Measurements from ENCODE around the gene CYP24A1.
"Not testable (repeated sequence)": the region's sequence is repeated elsewhere in the genome, so short reads cannot be mapped to it uniquely, and the experiment has no call there.

Gene CYP24A1

DNA sequence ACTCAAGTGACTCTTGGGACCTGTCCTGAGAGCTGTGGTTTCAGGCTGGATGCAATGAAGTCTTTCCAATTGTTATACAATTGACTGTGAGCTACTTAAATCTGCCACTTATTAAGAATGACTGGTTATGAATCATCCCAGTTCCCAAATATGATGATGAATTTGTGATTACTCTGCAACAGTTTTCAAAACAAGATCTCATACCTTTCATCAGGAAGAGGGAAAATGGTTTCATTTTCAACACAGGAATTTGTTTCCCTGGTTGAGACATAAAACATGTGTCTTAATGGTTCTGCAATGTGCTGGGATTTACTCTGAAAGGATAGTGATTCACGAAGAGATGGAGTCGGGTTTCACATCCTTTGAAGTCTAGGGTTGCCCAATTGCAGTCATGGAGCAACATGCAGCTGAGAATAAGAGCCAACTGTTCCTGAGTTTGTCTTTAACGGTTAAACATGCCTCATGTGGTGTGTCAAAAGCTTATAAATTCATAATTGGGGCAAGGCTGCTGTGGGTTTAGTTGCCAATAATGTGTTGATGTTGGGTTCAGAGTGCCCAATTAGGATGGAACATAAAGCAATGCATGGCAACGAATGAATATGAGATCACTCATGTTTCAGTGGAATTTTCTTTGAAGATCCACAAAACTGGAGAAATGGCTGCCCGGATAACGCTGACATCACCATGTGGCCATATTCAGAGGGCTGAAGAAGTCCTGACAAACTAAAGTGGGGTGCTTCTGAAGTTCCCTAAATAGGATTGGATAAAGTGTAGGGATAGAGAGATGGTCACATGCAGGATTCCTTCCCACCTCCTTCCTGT lies 41.0 kb downstream of the CYP24A1 start:
- no peak for DNase-seq

DNA sequence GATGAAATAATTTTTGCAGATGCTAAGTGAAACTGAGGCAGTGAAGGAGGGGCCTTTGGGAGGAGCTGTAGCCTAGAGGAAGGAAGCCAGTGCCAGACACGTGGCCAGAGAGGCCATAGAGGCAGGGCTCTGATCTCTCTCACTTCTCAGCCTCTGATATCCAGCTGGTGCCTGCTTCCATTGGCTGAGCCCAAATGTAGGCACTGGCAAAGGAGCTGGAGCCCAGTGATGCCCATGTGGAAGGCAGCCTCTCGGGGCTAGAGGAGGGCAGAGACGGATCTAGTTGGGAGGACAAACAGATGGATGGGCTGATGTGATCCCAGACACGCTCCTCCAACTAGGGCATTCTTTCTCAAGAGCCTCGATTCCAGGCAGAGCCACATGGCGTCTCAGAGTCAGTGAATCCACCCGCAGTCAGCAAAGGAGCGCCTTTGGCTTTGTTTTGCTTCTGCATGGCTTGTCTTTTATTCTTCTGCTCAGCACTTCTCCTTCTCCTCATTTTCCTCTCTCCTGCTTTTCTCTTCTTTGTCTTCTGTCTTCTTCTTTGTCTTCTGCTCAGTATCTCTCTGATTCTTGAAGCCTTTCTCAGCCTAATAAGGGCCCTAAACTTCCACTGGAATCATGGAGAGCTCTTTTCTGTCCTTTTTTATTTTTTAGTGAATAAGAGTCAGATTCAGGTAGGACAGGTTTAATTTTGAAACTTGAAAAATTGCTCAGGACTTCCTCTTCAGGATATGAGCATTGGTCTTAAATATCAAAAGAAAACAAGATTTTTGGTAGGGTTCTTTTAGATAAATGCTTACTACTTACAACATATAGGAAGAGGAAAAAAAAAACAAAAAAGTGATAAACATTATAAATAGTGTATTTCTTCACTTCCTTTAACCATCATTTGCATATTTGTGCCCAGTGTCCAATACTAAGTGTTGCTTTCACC lies 41.8 kb downstream of the CYP24A1 start:
- DNase-seq: no peak

DNA sequence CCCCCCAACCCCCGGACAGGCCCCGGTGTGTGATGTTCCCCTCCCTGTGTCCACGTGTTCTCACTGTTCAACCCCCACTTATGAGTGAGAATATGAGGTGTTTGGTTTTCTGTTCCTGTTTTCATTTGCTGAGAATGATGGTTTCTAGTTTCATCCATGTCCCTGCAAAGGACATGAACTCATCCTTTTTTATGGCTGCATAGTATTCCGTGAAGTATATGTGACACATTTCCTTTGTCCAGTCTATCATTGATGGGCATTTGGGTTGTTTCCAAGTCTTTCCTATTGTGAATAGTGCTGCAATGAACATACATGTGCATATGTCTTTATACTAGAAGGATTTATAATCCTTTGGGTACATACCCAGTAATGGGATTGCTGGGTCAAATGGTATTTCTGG lies 42.7 kb downstream of the CYP24A1 start:
- not testable (repeated sequence) for DNase-seq

DNA sequence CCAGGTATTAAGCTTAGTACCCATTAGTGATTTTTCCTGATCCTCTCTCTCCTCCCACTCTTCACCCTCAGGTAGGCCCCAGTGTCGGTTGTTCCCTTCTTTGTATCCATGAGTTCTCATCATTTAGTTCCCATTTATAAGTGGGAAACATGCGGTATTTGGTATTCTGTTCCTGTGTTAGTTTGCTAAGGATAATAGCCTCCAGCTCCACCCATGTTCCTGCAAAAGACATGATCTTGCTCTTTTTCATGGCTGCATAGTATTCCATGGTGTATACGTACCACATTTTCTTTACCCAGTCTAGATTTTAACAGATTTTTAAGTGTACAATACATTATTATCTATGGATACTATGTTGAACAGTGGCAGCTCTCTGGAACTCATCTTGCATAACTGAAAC lies 44.4 kb downstream of the CYP24A1 start:
- DNase-seq: no peak

DNA sequence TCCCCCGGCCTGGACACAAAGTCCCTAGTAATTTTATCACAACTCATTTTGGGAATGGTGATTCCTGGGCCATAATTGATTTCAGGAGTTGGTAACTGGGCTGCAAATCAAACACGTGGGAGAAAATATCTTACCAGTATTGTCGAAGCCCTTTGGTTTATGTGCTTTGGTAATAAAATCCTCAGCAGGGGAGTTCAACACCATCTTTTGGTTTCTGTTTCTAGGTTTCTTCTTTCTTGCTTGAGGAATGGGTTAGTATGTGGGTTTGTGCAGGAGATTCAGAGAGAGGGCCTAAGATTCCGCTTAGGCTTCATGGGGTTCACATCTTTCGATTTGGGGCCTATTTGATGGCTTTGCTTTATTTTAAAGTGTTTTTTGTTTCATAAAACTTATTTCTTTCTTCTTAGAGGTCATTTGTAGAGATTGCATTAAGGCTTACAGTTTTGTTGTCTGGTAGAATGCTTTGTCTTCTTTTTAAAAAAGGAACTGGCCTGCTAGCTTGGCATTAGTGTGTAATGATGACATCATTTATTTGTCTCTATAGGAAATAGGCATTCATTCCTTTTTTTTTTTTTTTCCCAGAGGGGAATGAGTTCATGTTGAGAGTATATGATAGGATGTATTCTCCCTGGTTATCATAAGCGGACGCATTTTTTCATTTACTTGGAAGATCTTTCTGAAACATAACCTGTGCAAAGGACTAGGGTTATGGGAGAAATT lies 45.8 kb downstream of the CYP24A1 start:
- DNase-seq: no peak

DNA sequence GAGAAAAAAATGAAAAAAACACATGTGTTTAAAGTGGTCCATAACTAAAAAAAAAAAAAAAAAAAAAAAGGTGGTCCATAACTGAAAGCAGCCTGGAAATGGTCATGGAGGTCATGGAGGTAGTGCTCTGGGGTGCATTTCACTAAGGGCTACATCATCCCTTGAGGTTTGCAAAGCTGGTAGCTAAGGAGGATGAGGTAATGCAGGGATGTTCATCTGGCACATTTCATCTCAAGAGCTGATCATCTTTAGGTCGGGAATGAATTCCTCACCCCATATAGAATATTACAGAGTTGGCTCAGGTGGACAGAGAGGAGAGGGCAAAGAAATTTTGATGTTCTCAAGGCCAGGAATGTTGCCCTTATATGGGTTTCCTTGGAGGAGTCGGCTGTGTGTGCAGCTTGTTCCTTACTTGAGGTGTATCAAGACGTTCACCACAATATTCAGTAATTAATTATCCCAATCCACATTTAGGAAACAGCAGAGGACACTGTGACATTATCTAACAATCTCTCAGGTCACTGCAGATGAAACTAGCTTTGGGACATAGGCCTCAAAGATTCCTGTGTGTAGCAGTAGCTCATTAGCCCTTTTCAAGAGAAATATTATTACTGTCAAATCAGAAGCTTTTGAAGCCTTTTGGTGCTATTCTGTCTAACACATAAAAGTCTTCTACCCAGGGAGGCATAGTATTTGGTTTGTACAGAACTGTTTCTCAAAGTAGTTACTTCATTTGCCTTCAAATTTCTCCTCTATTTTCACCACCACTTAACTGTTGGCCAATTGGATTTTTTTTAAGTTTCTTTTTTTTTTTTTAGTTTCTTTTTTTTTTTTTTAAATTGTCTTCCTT lies 46.8 kb downstream of the CYP24A1 start:
- no peak for DNase-seq

DNA sequence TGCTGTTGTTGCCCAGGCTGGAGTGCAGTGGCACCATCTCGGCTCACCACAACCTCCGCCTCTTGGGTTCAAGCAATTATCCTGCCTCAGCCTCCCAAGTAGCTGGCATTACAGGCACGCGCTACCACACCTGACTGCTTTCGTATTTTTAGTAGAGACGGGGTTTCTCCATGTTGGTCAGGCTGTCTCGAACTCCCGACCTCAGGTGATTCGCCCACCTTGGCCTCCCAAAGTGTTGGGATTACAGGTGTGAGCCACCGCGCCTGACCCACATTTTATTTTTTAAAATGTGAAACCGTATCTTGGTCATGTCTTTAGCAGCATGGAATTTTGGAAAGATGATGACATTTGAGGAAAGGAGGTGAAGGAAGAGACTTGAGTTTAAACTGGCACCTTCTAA lies 47.5 kb downstream of the CYP24A1 start:
- DNase-seq: not testable (repeated sequence)

DNA sequence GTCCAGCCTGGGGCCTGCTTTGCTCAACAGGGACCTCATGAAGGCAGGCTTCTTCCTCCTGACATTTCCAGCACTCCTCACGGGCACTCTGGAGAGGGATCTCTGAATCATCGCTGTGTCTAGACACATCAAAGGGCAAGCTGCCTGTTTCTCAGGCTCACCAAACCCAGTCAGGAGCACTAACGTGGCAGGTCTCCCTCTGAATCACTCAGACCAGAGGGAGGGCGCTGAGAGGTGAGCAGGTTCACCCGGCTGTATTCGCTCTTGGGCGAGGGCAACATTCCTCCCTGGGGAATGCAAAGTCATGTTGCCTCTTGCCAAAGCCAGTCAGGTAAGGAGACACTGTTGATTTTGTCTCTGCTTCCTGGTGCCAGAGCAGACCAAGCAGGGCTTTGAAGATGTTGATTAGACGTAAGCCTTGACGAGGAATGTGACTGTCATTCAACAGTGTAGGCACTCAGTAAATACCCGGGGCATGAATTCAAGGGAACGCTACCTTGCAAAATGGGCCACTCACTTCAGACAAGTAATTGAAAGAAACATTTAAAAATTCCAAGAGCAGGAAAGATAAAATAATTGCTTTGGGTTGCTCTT lies 50.1 kb downstream of the CYP24A1 start:
- no peak for DNase-seq

DNA sequence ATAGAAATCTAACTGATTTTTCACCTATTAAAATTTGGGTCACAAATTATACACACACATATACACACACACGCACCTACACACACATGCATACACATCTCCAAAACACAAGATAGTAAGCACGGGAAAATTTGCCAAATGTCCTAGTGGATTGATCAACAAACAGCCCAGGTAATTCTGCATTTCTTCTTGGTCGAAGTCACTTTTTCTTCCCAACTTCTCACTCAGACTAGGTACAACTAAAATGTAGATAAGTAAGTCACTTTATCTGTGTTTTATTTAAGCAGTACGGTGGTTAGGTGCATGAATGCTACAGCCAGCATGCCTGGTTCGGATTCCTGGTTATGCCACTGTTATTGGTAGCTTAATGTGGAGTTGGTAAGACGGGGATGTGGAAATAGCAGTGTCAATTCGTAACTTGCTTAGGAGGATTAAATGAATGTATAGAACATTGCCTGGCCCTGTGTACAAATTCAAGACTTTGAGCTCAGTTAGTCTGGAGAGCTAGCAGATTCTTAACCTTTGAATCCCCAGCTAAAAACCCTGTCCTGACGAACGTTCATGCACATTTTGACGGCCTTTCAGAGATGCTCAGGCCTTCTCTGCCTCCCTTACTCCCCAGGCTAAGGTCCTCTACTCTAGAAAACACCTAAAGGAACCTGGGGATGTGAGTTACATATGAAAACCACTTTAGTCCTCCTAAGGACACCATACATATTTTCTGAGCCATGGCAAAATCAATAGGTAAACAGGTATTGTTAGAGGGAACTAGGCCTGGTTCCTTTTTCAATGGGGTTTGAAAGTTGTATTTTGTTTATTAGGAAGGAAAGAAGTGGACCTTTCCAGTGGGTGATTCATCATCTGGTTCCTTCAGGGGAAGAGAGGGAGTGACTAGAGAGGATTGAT lies 50.9 kb downstream of the CYP24A1 start:
- no peak for DNase-seq

DNA sequence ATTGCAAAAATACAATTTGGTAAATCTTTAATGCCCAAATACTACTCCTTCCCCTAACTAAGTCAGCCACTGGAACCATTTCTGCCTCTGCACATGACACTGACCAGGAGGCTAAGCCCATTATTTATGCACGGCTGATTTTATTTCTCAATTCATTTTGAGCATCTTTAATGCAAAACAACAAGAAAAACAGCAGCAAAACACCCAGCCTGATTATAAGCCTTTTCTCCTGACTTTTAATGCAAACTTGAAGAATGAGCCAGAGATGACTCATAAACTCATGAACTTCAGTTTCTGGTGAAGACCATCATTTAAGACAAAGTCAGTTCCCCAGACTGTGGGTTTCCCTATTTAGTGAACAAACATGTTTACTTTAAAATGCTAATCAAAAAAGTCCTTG lies 51.6 kb downstream of the CYP24A1 start:
- no peak for DNase-seq

DNA sequence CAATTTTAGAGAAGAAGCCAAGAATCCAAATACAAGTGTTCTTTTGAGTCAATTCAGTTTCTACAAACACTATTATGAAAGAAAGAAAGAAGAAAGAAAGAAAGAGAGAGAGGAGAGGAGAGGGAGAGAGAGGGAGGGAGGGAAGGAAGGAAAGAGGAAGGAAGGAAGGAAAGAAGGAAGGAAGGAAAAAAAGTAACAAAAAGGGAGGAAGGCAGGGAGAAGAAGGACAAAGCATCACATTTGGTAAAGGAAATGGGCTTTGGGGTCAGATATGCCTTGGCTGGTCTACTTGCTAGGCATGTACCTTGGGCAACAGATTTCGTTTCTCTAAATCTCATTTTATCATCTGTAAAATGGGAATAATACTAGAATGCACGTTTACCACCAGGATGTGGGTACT lies 54.0 kb downstream of the CYP24A1 start:
- no peak for DNase-seq

DNA sequence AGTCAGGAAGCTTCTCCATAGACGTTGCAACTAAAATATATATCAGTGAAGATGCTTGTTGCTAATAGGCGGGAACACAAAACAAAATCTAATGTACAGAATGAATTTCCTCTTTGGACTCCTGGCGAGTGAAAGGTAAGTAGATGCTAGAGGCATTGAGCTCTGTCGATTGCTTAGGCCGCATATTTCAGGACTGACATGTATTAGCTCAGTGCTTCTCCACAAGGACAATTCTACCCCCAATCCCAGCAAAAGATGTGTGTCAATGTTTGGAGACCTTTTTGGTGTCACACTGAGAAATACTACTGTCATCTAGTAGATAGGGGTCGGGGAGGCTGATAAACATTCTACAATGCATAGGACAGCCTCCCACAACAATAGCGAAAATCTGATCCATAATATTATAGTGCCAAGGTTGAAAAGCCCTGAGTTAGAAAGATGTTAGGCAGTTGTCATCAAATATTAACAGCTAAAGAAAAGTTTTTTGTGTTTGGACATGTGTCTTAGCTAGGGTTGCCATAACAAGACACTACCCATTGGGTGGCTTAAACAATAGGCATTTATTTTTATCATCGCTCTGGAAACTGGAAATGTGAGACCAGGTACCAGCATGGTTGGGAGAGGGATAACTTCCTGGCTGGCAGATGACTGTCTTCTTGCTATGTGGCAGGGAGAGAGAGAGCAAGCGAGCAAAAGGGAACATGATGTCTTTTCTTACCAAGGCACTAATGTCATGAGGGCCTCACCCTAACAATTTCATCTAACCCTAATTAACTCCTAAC lies 55.4 kb downstream of the CYP24A1 start:
- DNase-seq: no peak

DNA sequence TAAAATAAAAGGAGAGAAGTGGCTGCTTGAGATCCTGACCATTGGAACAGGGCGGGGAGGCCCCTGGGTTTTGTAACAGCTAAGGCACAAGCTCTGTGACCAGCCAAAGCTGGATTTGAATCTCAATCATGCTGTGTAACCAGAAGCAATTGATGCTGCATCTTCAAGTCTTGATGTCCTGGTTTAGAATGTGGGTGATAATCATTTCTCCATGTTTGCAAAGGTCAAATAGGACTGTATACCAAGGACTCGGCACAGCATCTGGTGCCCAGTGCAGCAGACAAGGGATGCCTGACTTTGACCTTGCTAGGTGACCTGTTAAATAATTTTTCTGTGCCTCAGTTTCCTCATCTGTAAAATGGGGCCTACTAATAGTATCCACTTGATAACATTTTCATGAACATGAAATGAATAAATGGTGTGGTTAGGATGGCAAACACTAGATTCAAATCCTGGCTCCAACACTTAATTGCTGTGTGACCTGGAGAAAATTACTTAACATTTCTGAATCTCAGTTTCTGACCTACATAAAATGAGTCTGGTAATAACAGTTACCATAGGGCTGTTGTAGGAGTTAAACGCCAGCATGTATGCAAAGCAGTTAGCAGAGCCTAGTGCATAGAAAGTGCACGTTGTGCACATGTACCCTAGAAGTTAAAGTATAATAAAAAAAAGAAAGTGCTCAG lies 57.1 kb downstream of the CYP24A1 start:
- no peak for DNase-seq

DNA sequence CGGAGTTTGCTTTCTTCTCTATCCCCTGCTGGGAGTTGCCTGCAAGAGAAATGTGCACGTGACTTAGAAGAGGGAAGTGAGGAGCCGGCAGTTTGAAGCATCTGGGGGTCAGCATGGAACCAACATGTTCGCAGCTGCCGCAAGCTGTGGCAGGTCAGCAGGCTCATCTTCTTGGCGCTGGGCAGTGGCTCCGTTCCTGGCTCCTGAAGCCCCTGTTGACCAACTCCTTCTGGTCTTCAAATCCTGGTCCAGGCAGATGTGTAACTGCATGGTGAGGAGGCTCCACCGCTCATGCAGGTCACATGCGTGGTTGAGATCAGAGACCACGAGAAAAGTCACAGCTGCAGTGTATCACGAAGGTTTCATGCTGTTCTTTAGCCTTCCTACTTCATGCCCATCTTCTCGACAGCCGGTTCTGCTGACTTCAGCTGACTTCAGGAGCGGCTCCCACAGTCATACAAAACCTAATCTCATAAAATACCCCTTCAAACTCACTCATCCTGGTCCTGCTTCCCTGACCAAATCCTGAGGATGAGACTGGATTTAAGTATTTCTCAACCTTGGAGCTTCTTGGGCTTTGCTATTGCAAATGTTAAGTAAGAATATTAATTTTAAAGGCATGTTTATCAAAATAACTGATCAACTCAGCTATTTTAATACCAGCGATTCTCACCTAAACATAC lies 58.5 kb downstream of the CYP24A1 start:
- DNase-seq: no peak

DNA sequence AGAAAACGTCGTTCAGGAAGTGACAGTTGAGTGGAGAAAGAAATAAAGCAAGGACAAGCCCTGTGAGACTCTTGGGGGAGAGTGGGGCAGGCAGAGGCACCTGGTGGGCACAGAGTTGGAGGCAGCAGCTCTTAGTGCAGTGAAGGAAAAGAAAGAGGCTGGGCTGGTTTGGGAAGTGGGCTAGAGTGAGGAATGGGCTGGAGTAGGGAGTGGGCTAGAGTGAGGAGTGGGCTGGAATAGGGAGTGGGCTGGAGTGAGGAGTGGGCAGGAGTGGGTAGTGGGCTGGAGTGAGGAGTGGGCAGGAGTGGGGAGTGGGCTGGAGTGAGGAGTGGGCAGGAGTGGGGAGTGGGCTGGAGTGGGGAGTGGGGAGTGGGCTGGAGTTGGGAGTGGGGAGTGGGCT lies 59.7 kb downstream of the CYP24A1 start:
- no peak for DNase-seq

DNA sequence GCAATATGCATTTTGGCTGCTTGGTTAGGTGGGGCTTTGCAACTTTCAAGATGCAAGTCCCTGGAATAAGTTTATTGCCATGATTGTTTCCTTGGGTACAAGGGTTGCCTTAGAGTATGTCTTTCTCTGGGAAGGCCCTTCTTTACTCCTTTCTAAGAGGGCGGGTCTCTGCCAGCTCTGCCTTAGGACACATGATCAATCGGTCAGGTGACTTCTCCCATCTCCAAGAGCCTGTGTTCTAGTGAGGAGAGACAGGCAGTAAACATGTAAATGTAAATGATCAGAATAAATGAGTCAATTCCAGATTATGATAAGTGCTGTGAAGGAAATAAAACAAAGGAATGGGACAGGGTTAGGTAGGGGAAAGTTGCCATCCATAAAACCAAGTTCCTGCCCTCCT lies 60.2 kb downstream of the CYP24A1 start:
- DNase-seq: no peak

DNA sequence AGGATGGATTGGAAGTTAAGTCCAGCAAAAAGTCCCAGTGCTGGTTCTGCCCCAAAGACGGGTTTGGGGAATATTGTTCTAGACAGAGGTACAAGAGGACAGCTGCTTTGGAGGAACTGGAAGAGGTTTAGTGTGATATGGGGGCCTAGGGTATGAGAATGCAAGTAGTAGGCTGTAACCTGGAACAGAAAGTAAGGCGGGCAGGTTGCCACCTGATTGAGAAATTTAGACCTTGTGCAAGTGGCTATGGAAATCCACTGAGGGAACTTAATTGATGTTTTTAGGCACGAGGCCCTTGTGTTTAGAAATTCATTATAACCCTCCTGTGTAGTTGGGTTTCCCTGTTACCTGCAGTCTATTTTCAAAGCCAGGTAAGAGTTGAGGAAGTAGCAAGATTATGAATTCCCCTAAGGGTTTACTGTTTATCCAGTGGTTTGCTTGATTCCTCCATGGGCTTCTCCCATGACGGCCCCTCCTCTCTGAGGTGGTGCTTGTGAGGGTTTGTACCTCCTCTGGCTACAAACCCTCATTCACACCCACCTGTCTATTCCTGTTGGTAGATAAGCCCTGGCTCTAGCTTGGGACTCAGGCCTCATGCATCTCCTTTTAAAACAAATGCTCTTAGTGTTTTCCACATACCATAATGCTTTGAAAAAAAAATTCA lies 61.4 kb downstream of the CYP24A1 start:
- no peak for DNase-seq

DNA sequence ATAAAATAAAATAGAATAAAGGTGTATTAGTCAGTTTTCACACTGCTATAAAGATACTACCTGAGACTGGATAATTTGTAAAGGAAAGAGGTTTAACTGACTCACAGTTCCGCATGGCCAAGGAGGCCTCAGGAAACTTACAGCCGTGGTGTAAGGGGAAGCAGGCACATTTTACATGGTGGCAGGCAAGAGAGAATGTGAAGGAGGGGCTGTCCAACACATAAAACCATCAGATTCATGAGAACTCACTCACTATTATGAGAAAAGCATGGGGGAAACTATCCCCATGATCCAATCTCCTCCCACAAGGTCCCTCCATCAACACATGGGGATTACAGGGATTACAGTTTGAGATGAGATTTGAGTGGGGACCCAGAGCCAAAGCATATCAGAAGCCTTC lies 62.3 kb downstream of the CYP24A1 start:
- no peak for DNase-seq

Data from NCI-H1092 (cell line).